Measurements from ENCODE around the gene ALDOA. TPM values are rescaled to one million over a fixed set of nuclear protein-coding genes. Genes with fewer than 3 reads are reported as not detected.

The ALDOA gene
- total RNA-seq, 4 donors from 2014 or later, result 526 to 986 (median 599) TPM

DNA sequence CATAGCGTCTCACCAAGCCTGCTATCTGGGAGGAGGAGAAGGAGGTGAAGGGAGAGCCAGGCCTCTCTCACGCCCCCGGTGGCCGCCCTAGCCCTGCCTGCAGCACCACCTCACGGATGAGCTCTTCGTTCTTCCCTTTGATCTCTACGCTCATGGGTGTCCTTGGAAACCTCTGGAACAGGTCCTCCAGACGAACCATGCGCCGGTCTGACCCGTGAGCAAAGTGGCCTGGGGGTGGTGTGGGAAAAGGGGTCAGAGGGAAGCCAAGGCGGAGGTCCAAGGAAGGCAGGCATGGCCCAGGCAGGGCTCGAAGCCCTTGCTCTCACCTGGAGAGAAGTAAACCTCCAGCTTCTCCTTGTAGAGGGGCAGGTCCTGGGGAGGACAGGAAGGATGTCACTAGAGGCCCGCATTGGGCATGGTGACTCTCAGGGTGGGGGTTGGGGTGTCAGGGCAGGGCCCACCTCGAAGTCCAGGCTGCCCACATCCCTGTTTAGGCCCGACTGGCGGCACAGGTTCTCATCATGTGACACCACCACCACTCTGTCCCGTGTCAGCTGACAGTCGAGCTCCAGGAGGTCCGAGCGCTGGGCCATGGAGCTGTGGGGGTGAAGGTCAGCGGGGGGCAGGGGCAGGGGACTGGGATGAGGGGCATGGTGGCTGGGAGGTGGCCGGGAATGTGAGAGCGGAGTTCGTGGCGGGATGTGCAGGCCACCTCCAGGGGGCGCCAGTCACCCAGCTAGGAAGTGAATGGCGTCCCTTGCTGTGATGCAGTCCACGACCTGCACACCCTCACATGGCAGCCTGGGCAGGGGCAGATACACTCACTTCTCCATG lies 46.9 kb downstream of the ALDOA start:
- TF ChIP-seq, protein P1, sequence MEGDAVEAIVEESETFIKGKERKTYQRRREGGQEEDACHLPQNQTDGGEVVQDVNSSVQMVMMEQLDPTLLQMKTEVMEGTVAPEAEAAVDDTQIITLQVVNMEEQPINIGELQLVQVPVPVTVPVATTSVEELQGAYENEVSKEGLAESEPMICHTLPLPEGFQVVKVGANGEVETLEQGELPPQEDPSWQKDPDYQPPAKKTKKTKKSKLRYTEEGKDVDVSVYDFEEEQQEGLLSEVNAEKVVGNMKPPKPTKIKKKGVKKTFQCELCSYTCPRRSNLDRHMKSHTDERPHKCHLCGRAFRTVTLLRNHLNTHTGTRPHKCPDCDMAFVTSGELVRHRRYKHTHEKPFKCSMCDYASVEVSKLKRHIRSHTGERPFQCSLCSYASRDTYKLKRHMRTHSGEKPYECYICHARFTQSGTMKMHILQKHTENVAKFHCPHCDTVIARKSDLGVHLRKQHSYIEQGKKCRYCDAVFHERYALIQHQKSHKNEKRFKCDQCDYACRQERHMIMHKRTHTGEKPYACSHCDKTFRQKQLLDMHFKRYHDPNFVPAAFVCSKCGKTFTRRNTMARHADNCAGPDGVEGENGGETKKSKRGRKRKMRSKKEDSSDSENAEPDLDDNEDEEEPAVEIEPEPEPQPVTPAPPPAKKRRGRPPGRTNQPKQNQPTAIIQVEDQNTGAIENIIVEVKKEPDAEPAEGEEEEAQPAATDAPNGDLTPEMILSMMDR (IDR thresholded peaks at IDR 0.05; ENCODE audit: low read depth), result no peak

DNA sequence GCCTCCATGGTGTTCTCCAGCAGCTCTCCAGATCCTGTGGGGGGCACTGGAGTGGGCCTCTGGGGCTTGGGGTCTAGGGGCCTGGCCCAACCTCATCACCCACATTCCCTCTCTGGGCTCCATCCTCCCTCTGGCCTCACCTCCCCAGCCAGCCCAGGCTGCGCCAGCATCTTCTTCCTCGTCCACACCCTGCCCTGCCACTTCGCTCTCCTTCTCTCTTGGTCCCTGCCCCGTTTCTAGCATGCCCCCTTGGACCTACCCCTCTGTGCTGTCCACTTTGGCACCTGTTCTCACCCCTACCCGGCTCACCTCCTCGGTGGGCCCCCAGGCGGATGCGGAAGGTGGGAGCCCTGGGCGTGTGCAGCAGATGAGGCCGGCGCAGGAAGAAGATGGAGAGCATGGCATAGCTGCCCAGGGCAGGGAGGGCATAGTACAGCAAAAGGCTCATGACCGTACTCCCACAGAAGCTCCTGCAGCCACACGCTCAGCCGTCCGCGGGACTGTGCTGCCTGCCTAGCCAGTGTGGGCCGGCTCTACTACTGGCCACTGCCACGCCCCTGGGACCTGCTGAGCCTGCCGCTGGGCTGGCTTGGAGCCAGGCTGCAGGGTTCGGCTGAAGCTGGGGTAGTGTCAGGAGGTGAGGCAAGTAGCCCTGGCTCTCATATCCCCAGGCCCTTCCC lies 47.6 kb downstream of the ALDOA start, which contains the start of gene GDPD3:
Gene GDPD3, minus strand, starts transcription at position 507 of the 680 bp plus-strand sequence. Its CDS starts 59 bp downstream, at position 448.
- TF ChIP-seq, protein P1 (IDR thresholded peaks at IDR 0.05; ENCODE audit: low read depth), result no peak

DNA sequence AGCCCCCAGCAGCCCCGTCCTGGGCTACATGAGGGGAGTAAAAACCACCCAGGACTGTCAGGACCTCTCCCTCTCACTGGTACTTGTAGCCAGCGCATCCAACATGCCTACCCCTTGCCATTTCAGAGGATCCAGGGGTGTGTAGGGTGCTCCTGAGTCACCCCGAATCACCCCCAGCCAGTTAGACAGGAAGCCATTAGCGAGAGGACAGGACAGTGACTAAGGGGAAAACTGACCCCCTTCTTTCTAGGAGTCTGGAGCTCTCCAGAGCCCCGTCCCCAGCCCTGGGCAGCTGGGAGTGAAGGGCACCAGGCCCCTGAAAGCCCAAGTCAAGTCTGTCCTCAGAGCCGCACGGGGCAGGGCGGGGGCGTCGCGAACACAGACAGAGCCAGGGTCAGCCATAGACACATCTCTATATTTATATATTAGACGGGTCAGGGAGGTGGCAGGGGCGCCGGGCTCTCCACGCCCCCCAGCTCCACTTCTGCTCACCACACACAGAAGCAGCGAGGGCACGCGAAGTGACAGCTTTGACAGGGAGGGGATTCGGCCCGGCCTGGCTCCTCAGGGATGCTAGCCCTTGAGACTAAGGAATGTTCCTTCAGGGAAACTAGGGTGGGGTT lies 48.3 kb downstream of the ALDOA start:
- TF ChIP-seq, protein P1 (IDR thresholded peaks at IDR 0.05; ENCODE audit: low read depth), result no peak

DNA sequence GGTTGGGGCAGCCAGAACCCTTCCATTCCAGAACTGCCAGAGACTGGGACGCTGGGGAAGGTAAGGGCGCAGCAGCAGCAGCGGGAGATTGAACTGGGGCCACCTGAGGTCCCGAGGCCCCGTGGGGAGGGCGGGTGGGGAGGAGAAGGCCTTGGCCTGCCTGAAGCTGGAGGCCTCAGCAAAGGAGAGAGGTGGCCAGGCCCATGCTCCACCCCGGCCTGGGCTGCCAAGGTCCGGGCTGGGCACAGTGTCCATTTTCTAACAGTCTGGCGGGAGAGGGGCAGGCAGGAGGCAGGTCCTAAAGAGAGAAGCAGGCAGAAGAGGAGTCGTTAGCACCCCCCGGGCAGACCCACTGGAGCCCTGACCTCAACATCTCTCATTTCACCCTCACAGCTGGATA lies 48.9 kb downstream of the ALDOA start:
- TF ChIP-seq, protein P1 (IDR thresholded peaks at IDR 0.05; ENCODE audit: low read depth), result no peak

DNA sequence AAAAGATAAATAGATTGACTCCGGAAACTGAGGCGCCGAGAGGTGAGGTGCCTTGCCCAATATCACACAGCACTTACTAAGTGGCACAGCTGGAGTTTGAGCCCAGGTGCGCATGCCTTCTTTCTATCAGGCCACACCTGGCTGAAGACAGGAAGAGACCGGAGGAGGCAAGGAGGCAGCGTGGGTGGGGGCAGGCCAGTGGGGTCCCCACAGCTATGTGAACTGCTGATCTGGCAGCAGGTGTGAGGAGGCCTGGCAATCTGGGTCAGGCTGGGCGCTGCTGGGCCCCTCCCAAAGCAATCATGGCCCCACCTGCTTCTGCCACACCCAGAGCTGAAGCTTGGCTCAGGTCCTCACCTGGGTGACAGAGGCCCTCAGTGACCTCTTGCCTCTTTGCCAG lies 49.7 kb downstream of the ALDOA start:
- TF ChIP-seq, protein P1 (IDR thresholded peaks at IDR 0.05; ENCODE audit: low read depth), result no peak

DNA sequence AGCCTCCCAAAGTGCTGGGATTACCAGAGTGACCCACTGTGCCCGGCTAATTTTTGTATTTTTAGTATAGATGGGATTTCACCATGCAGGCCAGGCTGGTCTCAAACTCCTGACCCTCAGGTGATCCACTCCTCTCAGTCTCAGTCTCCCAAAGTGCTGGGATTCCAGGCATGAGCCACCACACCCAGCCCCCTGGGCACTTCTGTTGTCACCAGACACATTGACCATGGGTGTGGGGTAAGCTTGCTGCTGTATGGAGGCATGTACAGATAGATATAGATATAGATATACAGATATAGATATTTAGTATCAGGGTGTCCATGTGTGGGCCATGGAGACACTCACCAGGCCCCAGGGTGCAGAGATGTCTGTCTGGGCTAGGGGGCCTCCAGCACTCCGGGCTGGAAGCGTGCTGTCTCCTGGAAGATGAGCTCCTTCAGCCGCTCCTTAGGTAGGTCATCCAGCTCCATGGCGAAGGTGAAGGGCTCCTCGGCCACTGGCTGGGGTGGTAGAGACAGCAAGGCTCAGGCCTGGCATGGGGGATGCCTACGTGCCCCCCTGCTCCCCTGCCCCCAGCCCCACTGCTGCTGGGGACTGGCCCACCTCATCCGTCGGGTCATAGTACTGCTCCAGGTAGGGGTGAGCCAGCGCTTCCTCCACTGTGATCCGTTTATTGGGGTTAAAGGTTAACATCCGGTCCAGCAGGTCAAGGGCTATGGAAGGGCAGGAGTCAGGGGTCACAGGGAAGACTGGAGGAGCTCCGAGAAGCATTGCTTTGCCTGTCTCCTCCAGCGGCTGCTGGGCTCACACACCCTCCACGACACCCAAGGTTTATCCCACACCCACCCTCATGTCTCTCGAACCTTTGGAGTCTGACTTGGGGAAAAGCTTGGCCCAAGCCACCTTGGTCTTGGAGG lies 51.0 kb downstream of the ALDOA start:
- TF ChIP-seq, protein P1 (IDR thresholded peaks at IDR 0.05; ENCODE audit: low read depth), result no peak
